HepG2 (cell line): ENCODE results near the gene ALPL. TPM values are rescaled to one million over a fixed set of nuclear protein-coding genes. Genes with fewer than 3 reads are reported as not detected.
A peak's percentile ranks its signal among the peaks of the same experiment; 100 is the strongest.

Experiments
- ATF6 ChIP-seq: sonication (generic); formaldehyde crosslinking; conservative IDR thresholded peaks from 2 replicates; pipeline ENCODE4 v1.4.0; 2020; ENCODE audit warnings: missing genetic modification reagents
- CREBL2 ChIP-seq: sonication (generic); formaldehyde crosslinking; IDR thresholded peaks from 2 replicates; pipeline ENCODE4 v1.8.1; 2023; ENCODE audit warnings: missing genetic modification reagents, mild to moderate bottlenecking, borderline replicate concordance
- FOXO1 ChIP-seq: sonication (generic); formaldehyde crosslinking; IDR thresholded peaks from 2 replicates; pipeline ENCODE4 v1.4.0; 2020; ENCODE audit warnings: missing genetic modification reagents
- FUBP1 ChIP-seq: sonication (generic); formaldehyde crosslinking; IDR thresholded peaks from 2 replicates; pipeline ENCODE4 v1.5.1; 2020; ENCODE audit warnings: missing genetic modification reagents, mild to moderate bottlenecking, borderline replicate concordance
- HIC2 ChIP-seq: sonication (generic); formaldehyde crosslinking; IDR thresholded peaks from 2 replicates; pipeline ENCODE4 v1.9.0; 2022; ENCODE audit warnings: low read depth, missing genetic modification reagents
- HINFP ChIP-seq: sonication (generic); formaldehyde crosslinking; IDR thresholded peaks from 2 replicates; pipeline ENCODE4 v1.4.0; 2020; ENCODE audit warnings: low read depth, mild to moderate bottlenecking, missing genetic modification reagents
- MXD1 ChIP-seq: sonication (generic); formaldehyde crosslinking; IDR thresholded peaks from 2 replicates; pipeline ENCODE4 v1.4.0; 2020; ENCODE audit warnings: mild to moderate bottlenecking, missing genetic modification reagents
- NR3C1 ChIP-seq: sonication (generic); formaldehyde crosslinking; IDR thresholded peaks from 2 replicates; pipeline ENCODE4 v1.4.0; 2020; ENCODE audit warnings: missing genetic modification reagents
- PCBP1 ChIP-seq: fragments of 200-400 bp; formaldehyde crosslinking; IDR thresholded peaks from 2 replicates; pipeline ENCODE4 v1.6.1; 2017; ENCODE audit warnings: mild to moderate bottlenecking, low read depth, low read length, borderline replicate concordance
- RFX5 ChIP-seq: IDR thresholded peaks from 2 replicates; pipeline ENCODE4 v1.6.1; 2011; ENCODE audit warnings: low read depth, low read length, improper control_type of control experiment
- SIN3A ChIP-seq: IDR thresholded peaks from 2 replicates; pipeline ENCODE4 v1.6.1; 2011; ENCODE audit warnings: low read depth, mild to moderate bottlenecking, control low read depth, low read length, borderline replicate concordance
- THYN1 ChIP-seq: sonication (generic); formaldehyde crosslinking; IDR thresholded peaks from 2 replicates; pipeline ENCODE4 v1.8.1; 2023; ENCODE audit warnings: low read depth, mild to moderate bottlenecking, moderate library complexity, missing genetic modification reagents, borderline replicate concordance
- ZBTB46 ChIP-seq: sonication (generic); formaldehyde crosslinking; IDR thresholded peaks from 2 replicates; pipeline ENCODE4 v1.4.0; 2020; ENCODE audit warnings: mild to moderate bottlenecking, missing genetic modification reagents, borderline replicate concordance
- ZNF256 ChIP-seq: sonication (generic); formaldehyde crosslinking; conservative IDR thresholded peaks from 2 replicates; pipeline ENCODE4 v1.4.0; 2020; ENCODE audit warnings: missing genetic modification reagents
- ZNF335 ChIP-seq: sonication (generic); formaldehyde crosslinking; IDR thresholded peaks from 2 replicates; pipeline ENCODE4 v1.4.0; 2020; ENCODE audit warnings: missing genetic modification reagents
- ZNF788 ChIP-seq: sonication (generic); formaldehyde crosslinking; IDR thresholded peaks from 2 replicates; pipeline ENCODE4 v1.5.0; 2020; ENCODE audit warnings: mild to moderate bottlenecking, missing genetic modification reagents, borderline replicate concordance
- ZNF839 ChIP-seq: sonication (generic); formaldehyde crosslinking; IDR thresholded peaks from 2 replicates; pipeline ENCODE4 v1.4.0; 2020; ENCODE audit warnings: missing genetic modification reagents, mild to moderate bottlenecking, borderline replicate concordance
- ZNF841 ChIP-seq: sonication (generic); formaldehyde crosslinking; IDR thresholded peaks from 2 replicates; pipeline ENCODE4 v1.8.1; 2023; ENCODE audit warnings: missing genetic modification reagents, borderline replicate concordance
- ZSCAN12 ChIP-seq: sonication (generic); formaldehyde crosslinking; IDR thresholded peaks from 2 replicates; pipeline ENCODE4 v1.9.0; 2021; ENCODE audit warnings: mild to moderate bottlenecking, missing genetic modification reagents
- polyA plus RNA-seq, 8 experiments: library from polyadenylated mRNA; depleted of rRNA in 3 of 8; stranded (reverse) in 7 of 8; unstranded in 1 of 8; fragments of >200 nt; fragmentation: Illumina TruSeq in 4 of 8; extraction: Trizol in 4 of 8; gene quantifications; 2 replicates each; pipeline versions ENCODE4 v1.2.1 to v1.2.3, GENCODE V29; 2011 to 2016; ENCODE audit warnings: low read depth in 4 of 8, missing spikeins in 1 of 8, mixed read lengths in 1 of 8; ENCODE audit not compliant: insufficient read depth in 1 of 8
- total RNA-seq, 5 experiments: library from RNA; depleted of rRNA; stranded (reverse); fragments of >200 nt; fragmentation: Illumina TruSeq; extraction: Trizol; gene quantifications; 2 replicates each; pipeline ENCODE4 v1.2.3, GENCODE V29; 2016; ENCODE audit warnings: low read depth in 1 of 5

Gene ALPL
- total and polyA plus RNA-seq, 2 of the 13 experiments (the other 11 are each of a cell fraction or from before 2014, with no cell fraction given) = 0.12 TPM; not detected in 1

- no peak for TF ChIP-seq PCBP1
- TF ChIP-seq HIC2 (CRISPR knock-in tag) = peak; percentile 87
- TF ChIP-seq HINFP (CRISPR knock-in tag) = peak; percentile 31; the same call in 1 of the 2 replicates
- peak; percentile 77; the same call in 1 of the 2 replicates for TF ChIP-seq ZNF788 (CRISPR knock-in tag)
- no peak; the same call in 1 of the 2 replicates for TF ChIP-seq FOXO1 (CRISPR knock-in tag)
- no peak for TF ChIP-seq ZNF256 (CRISPR knock-in tag)
- TF ChIP-seq MXD1 (CRISPR knock-in tag) = no peak
- TF ChIP-seq SIN3A = no peak
- TF ChIP-seq NR3C1 = no peak
- TF ChIP-seq ZNF841 (CRISPR knock-in tag) = no peak
- no peak for TF ChIP-seq ZSCAN12 (CRISPR knock-in tag)
- TF ChIP-seq THYN1 (CRISPR knock-in tag) = no peak
- TF ChIP-seq RFX5 = no peak
- TF ChIP-seq ZNF335 (CRISPR knock-in tag) = 0 out of 2 replicates have a peak, but pooled peaks have one; percentile 12
- TF ChIP-seq ZNF839 (CRISPR knock-in tag) = no peak
- no peak for TF ChIP-seq ATF6
- TF ChIP-seq FUBP1 (CRISPR knock-in tag) = no peak
- TF ChIP-seq CREBL2 = no peak
- no peak for TF ChIP-seq ZBTB46 (CRISPR knock-in tag)
Observed at GRCh38 chr1:21623410-21623961, 114.3 kb downstream of the ALPL start (continued).
